SK-N-MC (cell line): Measurements from ENCODE around the gene SNX8.

Experiments used
- EZH2 ChIP-seq: fragments of 200-600 bp; sonication (generic); IDR thresholded peaks from one replicate; pipeline ENCODE4 v1.6.1; 2017; ENCODE audit warnings: antibody characterized with exemption
- FOXP2 ChIP-seq: optimal IDR thresholded peaks from 2 replicates; pipeline ENCODE3; 2011; ENCODE audit warnings: mild to moderate bottlenecking, moderate library complexity; ENCODE audit not compliant: insufficient read depth; ENCODE audit errors: extremely low read length, control extremely low read depth
- POLR2AphosphoS5 ChIP-seq: IDR thresholded peaks from 2 replicates; pipeline ENCODE4 v1.6.1; 2012; ENCODE audit warnings: mild to moderate bottlenecking, low read depth, low read length, borderline replicate concordance

DNA sequence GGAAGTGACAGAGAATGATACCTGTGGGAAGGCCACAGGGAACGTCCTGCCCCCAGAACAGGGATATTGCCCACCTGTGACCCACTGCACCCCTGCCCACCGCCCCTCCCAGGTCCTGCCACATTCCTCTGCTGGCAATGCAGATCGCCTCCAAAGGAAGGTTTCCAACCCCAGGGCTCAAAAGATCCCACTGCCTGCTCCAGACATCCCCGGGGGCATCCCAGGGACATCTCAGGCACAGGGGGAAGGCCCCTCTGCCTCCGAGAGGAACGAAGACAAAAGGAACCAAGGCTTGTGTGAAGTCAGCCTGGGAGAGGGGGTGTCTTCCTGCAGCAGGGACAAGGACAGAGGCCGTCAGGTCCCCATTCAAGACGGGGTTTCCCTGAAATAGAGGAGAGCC is 43.7 kb downstream of the SNX8 start:
- TF ChIP-seq EZH2 (no peak), FOXP2 (no peak), POLR2AphosphoS5 (no peak)
